HTR-8/SVneo (cell line): Measurements from ENCODE around the gene SULT1A2.
"Not testable (repeated sequence)": the region's sequence is repeated elsewhere in the genome, so short reads cannot be mapped to it uniquely, and the experiment has no call there.

Source experiments
- DNase-seq: peaks from one replicate; pipeline ENCODE4 v3.0.0; 2011; ENCODE audit warnings: low spot score, mixed read lengths; ENCODE audit not compliant: insufficient read length
- FAIRE-seq: peaks from 2 replicates; lab custom pipeline; 2011; peaks lifted over from hg19 to GRCh38; lab: Jason Lieb, UNC

SULT1A2 gene

GRCh38 chr16:28595451-28595850 is 1.4 kb downstream of the SULT1A2 start:
- FAIRE-seq, DNase-seq: not testable (repeated sequence)

- DNase-seq (no peak), FAIRE-seq (no peak)
These were observed 3.8 kb downstream of the SULT1A2 start for GRCh38 chr16:28592979-28593553.

DNA sequence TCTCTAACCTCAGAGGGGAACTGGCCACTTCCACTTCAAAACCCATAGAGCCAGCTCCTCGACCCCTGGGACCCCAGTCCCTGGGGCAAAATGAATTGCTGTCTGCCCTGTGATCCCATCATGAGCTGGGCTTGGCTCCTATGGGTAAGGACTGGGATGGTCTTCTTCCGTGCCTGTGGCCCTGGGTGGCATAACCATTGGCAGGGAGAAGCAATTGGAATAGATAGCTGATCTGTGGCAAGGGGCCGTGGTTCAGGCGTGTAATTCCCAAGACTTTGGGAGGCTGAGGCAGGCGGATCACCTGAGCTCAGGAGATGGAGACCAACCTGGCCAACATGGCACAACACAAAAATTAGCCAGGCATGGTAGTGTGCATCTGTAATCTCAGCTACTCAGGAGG is 4.3 kb downstream of the SULT1A2 start:
- FAIRE-seq (no peak), DNase-seq (no peak)

GRCh38 chr16:28591355-28591754 is 5.5 kb downstream of the SULT1A2 start:
- no peak for DNase-seq
- no peak for FAIRE-seq

GRCh38 chr16:28590384-28591340 is 6.2 kb downstream of the SULT1A2 start:
- DNase-seq = no peak
- no peak for FAIRE-seq

DNA sequence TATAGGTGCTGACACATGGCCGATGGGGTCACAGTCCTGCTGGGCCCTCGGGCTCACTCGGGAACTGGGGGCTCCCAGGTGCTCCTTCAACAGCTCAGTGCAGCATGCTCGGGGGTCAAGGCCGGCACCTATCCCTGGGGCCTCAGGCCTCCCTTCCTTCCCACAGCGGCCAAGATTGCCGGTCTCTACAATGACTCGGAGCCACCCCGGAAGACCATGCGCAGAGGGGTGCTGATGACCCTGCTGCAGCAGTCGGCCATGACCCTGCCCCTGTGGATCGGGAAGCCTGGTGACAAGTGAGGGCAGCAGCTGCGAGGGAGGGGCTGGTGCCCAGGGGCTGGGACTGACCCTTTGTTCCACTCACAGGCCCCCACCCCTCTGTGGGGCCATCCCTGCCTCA is 6.9 kb downstream of the SULT1A2 start:
- FAIRE-seq (no peak), DNase-seq (no peak)

DNA sequence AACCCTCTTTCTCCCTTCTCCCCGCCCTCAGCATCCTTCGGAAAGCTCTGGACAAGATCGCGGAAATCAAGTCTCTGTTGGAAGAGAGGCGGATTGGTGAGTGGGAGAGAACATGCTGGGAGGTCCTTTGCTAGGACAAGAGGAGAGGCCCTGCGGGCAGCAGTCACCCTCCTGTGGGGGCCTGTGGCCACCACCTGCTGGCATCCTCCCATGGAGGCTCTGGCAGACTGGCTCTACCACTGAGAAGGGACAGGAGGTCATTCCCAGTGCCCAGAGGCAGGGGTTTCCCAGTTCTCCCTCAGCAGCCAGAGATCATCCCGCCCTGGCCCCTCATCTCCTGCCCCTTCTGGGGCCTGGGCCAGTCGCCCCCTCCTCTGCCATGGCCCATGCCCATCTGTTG is 7.8 kb downstream of the SULT1A2 start:
- DNase-seq (no peak), FAIRE-seq (no peak)

- no peak for FAIRE-seq
- peak; percentile 54 for DNase-seq
These were observed 9.5 kb downstream of the SULT1A2 start for GRCh38 chr16:28587386-28587785.

- FAIRE-seq (no peak), DNase-seq (no peak)
These were observed 10.4 kb downstream of the SULT1A2 start for GRCh38 chr16:28586466-28586865.

GRCh38 chr16:28585674-28586073 is 11.2 kb downstream of the SULT1A2 start:
- DNase-seq (no peak), FAIRE-seq (no peak)

DNA sequence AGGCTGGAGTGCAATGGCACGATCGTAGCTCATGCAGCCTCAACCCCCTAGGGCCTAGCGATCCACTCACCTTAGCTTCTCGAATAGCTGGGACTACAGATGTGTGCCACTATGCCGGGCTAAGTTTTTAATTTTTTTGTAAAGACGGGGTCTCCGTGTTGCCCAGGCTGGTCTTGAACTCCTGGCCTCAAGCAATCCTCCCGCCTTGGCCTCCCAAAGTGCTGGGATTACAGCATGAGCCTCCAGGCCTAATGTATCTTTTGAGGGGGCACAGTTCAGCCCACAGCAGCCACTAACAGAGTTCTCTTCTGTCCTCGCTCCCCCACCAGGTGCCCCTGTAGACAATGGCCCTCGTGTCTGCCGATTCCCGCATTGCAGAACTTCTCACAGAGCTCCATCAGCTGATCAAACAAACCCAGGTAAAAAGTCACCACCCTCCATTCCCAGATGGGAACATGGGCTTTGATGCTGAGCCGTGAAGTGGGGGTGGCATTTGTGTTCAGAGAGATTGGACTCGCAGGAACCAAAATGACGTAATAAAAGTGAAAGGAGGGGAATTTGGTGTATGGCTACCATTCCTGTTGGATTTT is 16.0 kb downstream of the SULT1A2 start:
- FAIRE-seq (no peak), DNase-seq (no peak)

DNA sequence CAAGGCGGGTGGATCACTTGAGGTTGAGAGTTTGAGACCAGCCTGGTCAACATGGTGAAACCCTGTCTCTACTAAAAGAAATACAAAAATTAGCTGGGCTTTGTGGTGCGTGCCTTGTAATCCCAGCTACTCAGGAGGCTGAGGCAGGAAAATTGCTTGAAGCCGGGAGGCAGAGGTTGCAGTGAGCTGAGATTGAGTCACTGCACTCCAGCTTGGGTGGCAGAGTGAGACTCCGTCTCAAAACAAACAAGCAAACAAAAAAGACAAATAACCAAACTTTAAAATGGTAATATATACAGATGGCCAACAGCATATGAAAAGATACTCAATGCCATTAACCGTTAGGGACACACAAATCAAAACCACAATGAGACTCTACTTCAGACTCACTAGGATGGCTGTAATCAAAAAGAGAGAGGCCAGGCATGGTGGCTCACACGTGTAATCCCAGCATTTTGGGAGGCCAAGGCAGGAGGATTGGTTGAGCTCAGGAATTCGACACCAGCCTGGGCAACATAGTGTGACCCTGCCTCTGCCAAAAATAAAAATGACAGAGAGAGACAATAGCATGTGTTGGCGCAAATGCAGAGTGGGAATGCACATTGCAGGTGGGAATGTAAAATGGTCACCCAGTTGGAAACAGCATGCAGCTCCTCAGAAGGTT is 21.3 kb downstream of the SULT1A2 start:
- no peak for FAIRE-seq
- DNase-seq = no peak

- DNase-seq = no peak
- FAIRE-seq = no peak
These were observed 21.9 kb downstream of the SULT1A2 start for GRCh38 chr16:28574925-28575324.

GRCh38 chr16:28573738-28574718 is 22.8 kb downstream of the SULT1A2 start:
- no peak for DNase-seq
- FAIRE-seq = no peak

DNA sequence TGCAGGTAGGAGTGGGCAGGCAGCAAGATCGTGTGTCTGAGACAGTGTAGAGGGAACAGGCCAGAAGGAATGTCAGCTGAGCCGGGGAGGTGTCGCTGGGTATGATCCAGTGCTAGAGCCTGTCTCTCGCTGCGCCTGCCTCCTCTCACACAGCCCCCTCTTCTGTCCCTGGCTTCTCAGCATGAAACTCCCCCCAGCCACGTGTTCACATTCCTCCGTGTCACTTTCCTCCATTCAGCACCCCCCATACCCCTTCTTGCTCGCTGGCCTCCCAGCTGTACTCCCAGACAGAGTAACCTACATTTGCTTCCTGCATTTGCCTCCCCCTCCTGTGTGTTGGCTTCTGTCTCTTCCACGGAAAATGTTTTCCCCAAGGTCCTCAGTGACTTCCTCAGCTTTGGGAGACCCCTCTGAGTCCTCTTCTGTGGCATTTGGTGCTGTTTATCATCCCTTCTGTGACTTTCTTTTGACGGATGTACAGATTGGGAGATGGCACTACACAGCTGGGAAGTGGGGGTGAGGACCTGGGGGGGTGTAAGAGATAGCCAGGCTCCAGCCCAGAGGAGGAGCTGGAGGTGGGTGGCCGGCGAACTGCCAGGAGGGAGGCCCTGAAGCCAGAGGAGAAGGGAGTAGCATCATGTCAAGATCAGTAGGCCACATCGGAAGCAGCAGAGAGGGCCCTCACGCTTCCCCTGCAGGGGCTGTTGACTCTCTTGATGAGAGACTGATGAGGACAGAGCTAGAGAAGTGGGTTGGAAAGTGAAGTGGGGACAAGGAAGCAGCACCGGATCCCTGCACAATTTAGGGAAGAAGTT is 23.9 kb downstream of the SULT1A2 start:
- FAIRE-seq = no peak
- no peak for DNase-seq

- no peak for FAIRE-seq
- no peak for DNase-seq
These were observed 26.7 kb downstream of the SULT1A2 start for GRCh38 chr16:28569968-28570752.

GRCh38 chr16:28569021-28569420 is 27.8 kb downstream of the SULT1A2 start:
- no peak for FAIRE-seq
- no peak for DNase-seq

GRCh38 chr16:28567292-28567691 is 29.6 kb downstream of the SULT1A2 start:
- no peak for FAIRE-seq
- DNase-seq = no peak
